C4-2B (cell line): ENCODE data around the gene FBXO5.

Experiments
- H3K27ac ChIP-seq: fragments of 450-650 bp; 2 replicates; pipeline ENCODE4 v1.5.1; 2017
- ZFX ChIP-seq: fragments of 450-650 bp; IDR thresholded peaks from 2 replicates; pipeline ENCODE4 v1.6.1; 2017
- TF ChIP-seq, protein P1 (sequence below): fragments of 450-650 bp; conservative IDR thresholded peaks from 2 replicates; pipeline ENCODE4 v1.5.1; 2017; ENCODE audit warnings: mild to moderate bottlenecking

The FBXO5 gene

DNA sequence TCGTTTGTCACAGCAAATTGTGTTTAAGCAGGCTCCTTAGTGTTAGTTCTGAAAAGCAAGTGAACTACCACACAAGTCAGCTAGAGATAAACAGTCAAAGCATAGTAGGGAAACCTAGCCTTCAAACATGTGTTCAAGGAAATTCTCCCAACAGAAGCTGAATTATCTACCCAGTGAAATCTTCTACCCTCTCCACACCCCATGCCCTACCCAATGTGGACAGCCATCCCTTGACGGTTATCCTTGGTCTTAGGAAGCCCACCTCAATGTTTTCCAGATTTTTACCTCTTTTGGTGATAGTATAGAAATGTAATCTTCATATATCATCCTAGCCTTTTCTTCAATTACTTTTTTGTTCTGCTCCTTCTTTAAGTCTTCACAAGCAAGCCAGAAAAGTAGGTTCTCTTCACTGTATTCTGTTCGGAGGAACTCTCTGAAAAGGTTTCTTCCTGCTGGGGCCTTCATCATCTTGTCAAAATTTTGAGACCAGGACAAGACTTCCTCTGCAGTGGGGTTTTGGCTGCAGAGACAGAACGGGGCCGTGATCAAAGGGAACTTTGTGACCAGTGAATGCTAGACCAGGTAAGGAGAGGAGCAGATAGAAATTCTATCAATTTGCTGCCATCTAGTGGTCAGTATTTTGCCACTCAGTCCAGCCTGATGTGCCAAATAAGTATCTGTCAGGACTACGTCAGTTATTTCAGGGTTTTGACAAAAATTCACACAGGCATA is 41.3 kb upstream of the FBXO5 start:
- no peak for TF ChIP-seq ZFX
- TF ChIP-seq, protein P1, sequence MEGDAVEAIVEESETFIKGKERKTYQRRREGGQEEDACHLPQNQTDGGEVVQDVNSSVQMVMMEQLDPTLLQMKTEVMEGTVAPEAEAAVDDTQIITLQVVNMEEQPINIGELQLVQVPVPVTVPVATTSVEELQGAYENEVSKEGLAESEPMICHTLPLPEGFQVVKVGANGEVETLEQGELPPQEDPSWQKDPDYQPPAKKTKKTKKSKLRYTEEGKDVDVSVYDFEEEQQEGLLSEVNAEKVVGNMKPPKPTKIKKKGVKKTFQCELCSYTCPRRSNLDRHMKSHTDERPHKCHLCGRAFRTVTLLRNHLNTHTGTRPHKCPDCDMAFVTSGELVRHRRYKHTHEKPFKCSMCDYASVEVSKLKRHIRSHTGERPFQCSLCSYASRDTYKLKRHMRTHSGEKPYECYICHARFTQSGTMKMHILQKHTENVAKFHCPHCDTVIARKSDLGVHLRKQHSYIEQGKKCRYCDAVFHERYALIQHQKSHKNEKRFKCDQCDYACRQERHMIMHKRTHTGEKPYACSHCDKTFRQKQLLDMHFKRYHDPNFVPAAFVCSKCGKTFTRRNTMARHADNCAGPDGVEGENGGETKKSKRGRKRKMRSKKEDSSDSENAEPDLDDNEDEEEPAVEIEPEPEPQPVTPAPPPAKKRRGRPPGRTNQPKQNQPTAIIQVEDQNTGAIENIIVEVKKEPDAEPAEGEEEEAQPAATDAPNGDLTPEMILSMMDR = peak; percentile 81

DNA sequence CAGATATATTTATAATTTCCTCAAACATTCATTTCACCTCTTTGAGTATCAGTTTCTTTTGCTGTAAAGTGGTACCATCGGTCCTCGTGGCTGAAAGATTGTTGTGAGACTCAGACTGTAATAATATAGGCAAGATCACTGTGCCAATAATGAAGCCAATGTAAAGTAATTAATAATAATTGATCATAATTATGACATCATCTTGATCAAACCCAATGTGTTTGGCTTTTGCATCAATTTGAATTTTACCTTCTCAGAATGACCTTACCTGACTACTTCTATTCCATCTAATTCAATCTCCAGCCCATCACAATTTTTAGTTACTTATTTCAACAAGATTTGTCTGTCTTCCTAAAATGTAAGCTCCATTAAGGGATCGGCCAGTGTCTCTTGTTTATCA is 35.5 kb upstream of the FBXO5 start:
- no peak for TF ChIP-seq ZFX
- TF ChIP-seq, protein P1 = no peak
- no peak overlapping the region for H3K27ac ChIP-seq

More for the DNA sequence above, 41.3 kb upstream of the FBXO5 start:
- no peak overlapping the region for H3K27ac ChIP-seq

DNA sequence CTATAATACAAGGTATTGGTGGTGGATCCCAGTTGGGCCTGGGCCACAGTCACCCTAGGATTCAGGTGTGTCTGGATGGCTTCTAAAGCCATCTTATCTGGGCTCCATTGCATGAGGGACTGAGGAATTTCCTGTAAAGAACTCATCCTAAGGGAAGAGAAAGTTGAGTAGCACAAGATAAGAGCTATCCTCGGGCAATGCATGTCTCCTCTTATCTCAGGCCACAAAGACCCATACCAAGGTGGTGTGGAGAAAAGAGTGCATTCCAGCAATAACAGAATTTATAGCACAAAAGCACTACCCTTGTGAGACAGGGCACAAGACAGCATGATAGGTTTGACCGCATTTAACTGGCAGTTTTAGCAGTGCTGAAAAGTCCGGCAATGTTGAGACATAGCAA is 34.0 kb upstream of the FBXO5 start:
- no peak overlapping the region for H3K27ac ChIP-seq
- TF ChIP-seq, protein P1 = no peak
- TF ChIP-seq ZFX = no peak

DNA sequence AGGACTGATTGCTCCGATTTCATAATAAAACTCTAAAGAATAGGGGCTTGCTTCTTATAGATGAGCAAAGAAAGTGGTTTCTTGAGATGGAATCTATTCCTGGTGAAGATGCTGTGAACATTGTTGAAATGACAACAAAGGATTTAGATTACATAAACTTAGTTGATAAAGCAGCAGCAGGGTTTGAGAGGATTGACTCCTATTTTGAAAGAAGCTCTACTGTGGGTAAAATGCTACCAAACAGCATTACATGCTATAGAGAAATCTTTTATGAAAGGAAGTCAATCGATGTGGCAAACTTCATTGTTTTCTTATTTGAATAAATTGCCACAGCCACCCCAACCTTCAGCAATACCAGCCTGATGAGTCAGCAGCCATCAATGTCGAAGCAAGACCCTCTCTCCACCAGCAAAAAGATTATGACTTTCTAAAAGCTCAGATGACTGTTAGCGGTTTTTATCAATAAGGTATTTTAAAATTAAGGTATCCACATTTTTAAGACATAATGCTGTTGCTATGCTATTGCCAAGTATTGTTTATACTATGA is 32.3 kb upstream of the FBXO5 start:
- no peak for TF ChIP-seq ZFX
- TF ChIP-seq, protein P1 = no peak

DNA sequence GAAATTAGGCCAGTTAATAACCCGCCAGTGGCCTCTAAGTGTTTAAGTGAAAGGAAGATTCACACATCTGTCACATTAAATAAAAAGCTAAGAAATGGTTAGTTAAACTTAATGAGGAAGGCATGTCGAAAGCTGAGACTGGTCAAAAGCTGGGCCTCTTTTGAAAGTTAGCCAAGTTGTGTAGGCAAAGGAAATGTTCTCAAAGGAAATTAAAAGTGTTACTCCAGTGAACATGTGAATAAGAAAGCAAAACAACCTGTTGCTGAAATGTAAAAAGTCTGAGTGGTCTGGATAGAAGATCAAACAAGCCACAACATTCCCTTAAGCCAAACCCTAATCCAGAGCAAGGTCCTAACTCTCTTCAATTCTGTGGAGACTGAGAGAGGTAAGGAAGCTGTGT is 30.6 kb upstream of the FBXO5 start:
- TF ChIP-seq, protein P1 = no peak
- no peak for TF ChIP-seq ZFX
- no peak overlapping the region for H3K27ac ChIP-seq

More for the DNA sequence above, 32.3 kb upstream of the FBXO5 start:
- H3K27ac ChIP-seq = no peak overlapping the region

DNA sequence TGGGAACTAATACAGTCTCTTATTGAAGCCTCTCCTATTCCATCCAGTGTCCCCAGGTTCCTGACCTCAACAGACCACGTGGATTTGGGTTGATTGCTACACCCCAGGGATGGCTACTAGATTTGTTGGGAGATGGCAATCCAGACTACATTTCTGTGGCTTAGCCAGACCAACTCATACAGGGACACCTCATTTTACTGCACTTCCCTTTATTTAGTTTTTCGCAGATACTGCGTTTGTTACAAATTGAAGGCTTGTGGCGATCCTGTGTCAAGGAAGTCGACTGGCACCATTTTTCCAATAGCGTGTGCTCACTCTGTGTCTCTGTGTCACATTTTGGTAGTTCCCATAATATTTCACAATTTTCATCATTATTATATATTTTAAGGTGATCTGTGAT is 30.0 kb upstream of the FBXO5 start:
- H3K27ac ChIP-seq = no peak overlapping the region
- TF ChIP-seq, protein P1 = no peak
- no peak for TF ChIP-seq ZFX

DNA sequence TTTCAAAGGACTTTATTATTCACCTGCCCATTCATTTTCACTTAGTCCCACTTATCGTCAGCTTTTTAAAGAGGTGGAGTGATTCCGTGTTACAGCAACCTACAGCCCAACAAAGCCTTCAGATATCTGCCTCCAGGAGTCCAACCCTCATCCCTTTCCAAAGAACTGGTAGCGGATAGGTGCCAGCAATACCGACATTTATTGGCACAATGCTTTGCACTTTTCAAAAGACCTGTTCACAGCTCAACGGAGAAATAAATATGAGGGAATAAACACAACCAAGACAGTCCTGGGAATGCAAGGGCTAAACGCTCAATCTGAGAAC is 20.5 kb upstream of the FBXO5 start:
- TF ChIP-seq ZFX = no peak
- TF ChIP-seq, protein P1 = no peak

More for the DNA sequence above, 20.5 kb upstream of the FBXO5 start:
- peak overlapping the region; percentile 86 for H3K27ac ChIP-seq
